Islet precursor cell (in vitro differentiated cells): ENCODE measurements around the gene LBX2.

ENCODE experiments used
- DNase-seq: peaks from one replicate; pipeline ENCODE4 v3.0.0-alpha.2; 2018

LBX2 gene

GRCh38 chr2:74503506-74504475 is 4.4 kb upstream of the LBX2 start:
- DNase-seq, result no peak

GRCh38 chr2:74502720-74503505 is 3.5 kb upstream of the LBX2 start:
- DNase-seq, result peak; percentile 97

DNA sequence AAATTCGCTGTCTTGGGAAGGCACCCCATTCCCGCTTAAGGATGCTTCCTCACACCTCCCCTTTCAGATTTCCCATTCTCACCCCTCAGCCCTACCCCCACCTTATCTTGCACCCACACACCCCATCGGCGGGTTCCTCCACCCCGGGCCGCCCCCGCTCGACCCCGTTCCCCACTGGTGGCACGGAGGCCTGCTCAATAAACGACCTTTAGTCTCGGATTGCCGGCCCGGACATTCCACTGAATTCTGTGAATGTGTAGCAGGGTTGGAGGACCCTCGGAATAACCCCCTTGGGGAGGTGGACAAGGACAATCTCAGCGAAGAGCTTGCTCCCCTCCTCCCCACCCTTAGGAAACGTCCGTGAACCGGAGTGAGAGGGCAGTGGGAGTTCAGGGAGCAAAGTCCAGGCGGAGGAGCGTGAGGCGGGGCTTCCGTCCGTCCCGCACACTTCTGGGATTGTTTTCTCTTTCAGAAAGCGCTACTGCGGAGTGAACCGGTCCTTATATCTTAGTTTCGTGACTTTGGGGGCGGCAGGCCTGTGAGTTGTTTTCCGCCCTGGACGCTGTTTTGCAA is 2.8 kb upstream of the LBX2 start:
- no peak for DNase-seq

- peak; percentile 69 for DNase-seq
Observed at GRCh38 chr2:74501335-74502071, 2.1 kb upstream of the LBX2 start.

- DNase-seq, result no peak
Observed at GRCh38 chr2:74500578-74500946, 1.2 kb upstream of the LBX2 start.

DNA sequence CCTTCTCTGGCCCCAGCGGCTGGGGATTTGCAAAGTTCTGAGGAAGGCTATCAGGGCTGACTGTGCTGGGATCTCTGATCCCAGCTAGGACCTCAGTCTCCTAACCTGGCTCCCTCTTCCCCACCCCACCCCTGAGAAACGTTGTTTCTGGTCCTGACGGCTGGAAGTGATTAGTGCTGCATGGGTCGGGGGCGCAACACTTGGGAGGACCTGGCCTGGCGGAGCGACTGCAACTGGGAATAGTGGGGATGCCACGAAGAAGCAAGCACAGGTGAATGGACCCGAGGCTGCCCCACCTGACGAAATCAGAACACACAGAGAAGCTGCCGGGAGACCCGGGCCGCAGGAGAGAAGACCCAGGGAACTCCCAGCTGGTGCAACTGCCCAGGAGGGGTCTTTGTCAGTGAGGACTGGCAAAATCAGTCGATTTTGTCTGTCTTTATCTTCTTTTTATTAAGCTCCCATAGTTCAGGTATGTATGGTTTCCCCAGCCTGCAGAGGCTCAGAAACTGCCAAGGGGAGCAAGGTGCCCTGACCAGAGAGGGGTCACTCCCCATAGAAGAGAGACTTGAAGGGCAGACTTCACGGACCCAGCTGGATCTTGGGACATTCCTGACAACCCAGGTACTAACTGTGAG is 656 bp upstream of the LBX2 start:
- DNase-seq, result no peak

DNA sequence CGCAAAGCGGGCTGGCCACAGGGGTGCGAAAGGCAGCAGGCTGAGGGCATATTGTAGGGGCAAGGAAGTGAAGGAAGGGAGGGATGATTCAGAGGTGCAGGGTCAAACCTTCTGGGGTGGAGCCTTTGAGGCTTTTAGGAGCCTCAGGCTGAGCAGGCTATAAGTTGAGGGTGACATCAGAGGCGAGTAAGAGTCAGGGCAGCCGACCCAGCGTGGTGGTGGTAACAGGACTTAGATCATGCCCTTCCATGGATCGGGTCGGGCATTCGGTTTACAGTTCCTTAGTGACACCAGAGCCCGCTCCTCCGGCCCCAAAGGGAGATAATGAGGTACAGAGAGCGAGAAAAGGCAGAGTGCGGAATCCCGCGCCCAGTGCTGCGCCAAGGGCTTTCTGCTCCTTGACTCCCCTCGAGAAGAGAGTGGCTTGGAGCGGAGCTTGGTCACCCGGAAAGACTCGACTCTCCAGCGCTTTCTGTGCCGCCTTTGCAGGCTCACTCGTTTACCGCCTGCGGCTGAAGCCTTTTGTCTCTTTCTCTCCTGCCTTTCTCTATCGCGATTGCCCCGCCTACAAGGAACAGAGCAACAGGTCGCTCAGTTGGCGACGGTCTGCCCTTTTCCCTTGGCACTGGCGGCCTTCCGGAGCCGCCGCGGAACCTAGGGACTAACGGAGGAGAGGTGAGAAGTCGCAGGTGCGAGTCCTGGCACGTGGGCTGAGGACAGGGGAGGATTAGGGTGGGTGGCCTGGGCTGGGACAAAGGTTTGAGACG is 720 bp downstream of the LBX2 start:
- peak; percentile 73 for DNase-seq

DNA sequence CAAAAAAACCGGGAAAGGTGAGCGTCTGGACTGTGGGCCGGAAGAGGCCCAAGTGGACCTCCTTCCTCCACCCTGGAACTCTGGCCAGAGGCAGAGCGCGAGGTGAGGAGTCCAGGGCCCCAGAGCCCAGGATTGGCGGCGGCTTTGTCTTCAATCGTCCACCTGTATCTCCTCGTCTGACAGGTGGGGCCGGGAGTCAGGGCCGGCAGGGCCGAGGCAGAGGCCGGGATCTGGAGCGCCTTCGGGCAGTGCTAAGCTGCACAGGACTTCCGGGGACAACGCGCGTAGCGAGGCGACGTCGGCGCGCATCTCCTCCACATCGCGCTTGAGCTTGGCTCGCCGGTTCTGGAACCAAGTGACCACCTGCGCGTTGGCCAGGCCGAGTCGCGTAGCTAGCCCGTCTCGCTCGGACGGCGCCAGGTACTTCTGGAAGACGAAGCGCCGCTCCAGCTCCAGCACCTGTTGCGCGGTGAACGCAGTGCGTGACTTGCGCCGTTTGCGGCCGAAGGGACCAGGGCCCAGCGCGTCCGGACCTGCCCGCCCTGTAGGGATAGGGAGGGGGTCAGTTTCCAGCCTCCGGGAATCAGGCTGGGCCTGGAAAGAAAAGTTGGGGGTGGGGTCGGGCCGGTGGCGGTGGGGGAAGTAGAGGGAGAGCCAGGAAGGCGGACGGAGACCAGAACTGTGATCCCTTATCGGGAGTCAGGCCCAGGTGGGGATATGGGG is 1.5 kb downstream of the LBX2 start:
- peak; percentile 77 for DNase-seq

DNA sequence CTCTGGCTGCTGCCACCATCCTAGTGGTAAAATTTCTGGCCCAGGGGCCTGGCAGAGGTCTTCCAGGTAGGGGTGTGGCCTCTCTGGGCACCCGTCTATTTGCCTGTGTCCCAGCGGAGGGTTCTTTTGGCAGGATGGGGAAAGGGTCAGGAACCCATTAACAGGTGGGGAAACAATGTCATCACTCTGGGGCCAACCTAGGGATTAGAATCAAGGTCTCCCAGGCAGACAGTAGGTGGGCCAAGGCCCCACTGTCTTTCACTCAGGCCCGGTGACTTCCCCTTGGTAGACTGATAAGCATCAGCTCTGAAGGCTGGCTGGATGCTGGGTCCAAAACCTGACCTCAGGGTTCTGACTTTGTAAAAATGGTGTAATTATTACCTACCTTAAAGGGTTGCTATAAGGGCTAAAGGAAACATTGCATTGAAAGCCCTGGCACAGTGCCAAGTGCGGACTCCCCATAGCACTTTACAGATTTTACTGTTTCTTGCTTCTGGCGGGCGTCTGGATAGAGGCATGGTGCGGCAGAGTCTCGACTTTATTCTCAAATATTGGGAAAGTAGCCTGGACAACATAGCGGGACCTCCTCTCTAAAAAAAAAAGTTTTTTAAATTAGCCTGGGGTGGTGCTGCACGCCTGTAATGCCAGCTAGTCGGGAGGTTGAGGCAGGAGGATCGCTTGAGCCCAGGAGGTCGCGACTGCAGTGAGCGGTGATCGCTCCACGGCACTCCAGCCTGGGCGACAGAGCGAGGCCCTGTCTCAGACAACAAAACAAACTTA is 2.2 kb downstream of the LBX2 start:
- DNase-seq, result peak; percentile 38

DNA sequence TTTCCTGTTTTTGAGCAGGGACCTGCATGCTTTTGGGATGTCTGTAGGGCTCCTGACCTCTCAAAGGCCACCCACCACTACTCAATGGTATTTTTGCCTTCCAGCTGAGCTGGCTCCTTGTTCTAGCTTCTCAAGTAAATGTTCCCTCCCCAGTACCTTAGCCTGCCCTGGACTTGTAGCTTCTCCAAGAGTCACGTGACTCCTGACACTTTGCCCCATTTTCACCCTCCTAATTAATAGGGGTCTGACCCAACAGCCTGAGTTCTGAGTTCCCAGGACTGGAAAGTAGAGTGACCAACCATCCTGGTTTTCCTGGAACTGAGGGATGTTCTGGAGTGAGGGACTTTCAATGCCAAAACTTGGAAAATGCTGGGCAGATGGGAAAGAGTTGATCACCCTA is 4.0 kb downstream of the LBX2 start:
- peak; percentile 35 for DNase-seq

DNA sequence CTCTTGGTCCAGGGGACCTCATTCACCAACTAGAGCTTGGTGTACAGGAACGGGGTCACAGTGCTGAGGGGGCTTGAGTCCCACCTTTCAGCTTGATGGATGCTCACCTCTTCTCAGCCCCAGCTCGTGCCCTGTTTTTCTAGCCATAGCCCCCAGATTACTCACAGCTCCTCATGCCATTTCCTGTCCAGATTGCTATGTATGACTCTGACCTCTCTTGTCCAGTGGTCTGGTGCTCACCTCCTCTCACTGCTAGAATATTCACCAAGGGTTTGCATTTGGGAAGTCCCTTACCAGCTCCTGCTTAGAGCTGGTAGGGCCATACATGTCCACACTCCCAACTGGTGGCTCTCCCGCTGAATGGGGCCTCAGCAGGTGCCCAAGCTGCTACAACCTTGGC is 5.9 kb downstream of the LBX2 start:
- no peak for DNase-seq

- DNase-seq, result no peak
Observed at GRCh38 chr2:74491648-74492544, 7.5 kb downstream of the LBX2 start.

DNA sequence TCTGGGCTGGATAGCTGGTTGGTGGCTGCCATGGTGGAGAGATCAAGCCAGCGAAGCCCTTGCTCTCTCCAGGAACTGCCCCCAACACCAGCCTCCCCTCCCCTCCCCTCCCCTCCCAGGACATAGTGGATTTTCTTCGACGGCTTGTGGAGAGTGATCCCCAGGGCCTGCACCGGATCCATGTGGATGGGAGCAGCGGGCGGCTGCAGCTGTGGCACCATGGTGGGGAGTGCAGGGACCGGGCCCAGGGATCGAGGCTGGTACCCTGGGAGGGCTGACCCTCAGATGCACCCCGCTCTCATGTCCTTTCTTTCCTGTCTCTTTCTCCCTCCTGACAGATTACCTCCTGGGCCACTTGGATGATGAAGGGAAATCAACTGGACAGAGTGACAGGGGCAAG is 9.5 kb downstream of the LBX2 start:
- DNase-seq, result no peak

DNA sequence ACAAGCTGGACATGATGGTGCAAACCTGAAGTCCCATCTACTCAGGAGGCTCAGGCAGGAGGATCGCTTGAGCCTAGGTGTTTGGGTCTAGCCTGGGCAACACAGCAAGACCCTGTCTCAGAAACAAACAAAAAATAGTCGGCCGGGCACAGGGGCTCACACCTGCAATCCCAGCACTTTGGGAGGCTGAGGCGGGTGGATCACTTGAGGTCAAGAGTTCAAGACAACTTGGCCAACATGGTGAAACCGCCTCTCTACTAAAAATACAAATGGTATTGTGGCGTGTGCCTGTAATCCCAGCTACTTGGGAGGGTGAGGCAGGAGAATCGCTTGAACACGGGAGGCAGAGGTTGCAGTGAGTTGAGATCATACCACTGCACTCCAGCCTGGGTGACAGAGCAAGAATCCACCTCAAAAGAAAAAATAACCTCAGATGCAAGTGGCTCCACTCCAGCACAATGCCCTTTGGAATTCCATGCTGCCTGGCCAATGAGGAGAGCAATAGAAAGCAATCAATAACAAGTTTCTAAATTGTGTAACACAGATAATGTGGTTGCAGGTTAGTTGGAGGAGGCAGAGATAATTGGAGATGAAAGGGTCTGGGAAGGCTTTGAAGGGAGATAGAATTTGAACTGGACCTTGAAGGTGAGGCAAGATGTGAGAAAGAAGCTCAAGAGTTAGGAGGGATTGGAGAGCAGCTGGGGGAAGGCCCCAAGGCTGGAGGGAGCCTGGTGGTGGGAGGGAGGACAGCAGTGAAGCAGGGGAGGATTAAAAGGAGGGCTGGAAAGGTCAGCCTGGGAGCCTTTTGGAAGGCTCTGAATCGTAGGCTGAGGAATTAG is 10.5 kb downstream of the LBX2 start:
- no peak for DNase-seq

DNA sequence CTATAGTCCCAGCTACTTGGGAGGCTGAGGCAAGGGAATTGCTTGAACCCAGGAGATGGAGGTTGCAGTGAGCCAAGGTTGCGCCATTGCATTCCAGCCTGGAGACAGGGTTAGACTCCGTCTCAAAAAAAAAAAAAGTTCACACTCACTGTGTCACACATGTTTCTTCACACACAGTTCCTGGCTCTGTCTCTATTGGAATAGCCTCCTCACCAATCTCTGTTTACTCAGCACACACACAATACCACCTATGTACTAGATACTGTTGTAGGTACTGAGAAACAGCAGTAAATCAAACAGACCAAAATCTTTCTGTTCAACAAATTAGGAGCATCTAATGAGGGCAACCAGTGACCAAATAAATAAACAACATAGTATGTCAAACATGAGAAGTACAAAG is 13.3 kb downstream of the LBX2 start:
- no peak for DNase-seq

DNA sequence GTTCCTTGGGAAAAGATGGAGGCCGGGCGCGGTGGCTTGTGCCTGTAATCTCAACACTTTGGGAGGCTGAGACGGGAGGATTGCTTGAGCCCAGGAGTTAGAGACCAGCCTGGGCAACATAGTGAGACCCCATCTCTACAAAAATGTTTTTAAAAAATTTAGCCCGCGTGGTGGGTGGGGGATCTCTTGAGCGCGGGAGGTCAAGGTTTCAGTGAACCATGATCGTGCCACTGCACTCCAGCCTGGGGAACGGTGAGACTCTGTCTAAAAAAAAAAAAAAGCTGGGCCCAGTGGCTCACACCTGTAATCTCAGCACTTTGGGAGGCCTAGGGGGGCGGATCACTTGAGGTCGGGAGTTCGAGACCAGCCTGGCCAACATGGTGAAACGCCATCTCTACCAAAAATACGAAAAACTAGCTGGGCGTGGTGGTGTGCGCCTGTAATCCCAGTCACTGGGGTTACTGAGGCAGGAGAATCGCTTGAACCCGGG is 15.7 kb downstream of the LBX2 start:
- DNase-seq, result peak; percentile 31

DNA sequence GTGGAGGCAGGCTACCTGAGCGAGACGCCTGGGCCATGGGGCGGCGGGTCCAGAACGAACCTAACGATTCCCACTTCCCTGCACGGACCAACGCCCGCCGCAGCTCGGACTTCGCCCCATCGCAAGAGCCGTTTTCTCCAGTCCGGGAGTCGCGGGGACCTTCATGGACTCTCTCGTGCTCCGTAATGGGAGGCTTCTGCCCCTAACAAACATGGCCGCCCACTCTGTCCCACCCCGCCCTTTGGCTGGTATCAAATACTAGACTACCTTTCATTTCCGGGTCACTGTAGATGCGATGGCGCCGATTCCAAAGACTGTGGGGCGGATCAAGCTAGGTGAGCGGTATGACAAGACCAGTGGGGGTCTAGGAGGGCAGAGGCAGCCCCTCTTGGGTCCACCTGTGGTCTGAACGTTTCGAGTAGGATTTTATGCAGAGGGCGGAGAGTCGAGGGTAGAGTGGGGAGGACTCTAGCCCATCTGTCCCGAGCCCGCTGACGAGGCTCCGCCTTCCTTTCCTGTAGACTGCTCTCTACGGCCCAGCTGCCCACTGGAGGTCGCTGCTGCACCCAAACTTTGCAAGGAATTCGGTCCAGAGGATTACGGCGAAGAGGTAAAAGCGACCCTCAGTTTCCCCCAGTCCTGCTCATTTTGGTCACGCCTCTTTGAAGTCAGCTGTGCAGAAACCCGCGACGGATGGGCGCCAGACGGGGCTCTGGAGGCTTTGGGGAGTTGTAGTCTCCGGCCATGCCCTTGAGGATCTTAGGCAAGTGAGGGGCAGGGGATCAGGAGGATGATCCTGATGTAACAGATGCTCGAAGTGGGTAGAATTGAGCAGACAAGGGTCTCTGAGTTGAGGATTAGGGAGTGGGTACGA is 16.4 kb downstream of the LBX2 start, which contains the start of the genes CCDC142 and TTC31:
Gene CCDC142, minus strand, starts transcription at position 198 of the 874 bp plus-strand sequence. Its CDS starts 161 bp downstream, at position 37.
Gene TTC31, plus strand, starts transcription at position 281 of the 874 bp plus-strand sequence. Its CDS starts 15 bp downstream, at position 296.
- DNase-seq, result peak; percentile 97
